Esophagus muscularis mucosa (tissue), 4 donors: ENCODE results near the gene CASP9. TPM values are rescaled to one million over a fixed set of nuclear protein-coding genes. Genes with fewer than 3 reads are reported as not detected.
"Not testable (repeated sequence)": the region's sequence is repeated elsewhere in the genome, so short reads cannot be mapped to it uniquely, and the experiment has no call there.

ENCODE experiments used
- DNase-seq: peaks from one replicate; pipeline ENCODE4 v3.0.0-alpha.2; 2017; ENCODE audit errors: extremely low spot score
- H3K27ac ChIP-seq, 4 donors: fragments of 200-600 bp; sonication (generic); replicated peaks in 1 of 4; 1 replicate in 3 of 4; 2 replicates in 1 of 4; pipeline ENCODE4 v1.5.1; 2016 to 2019; ENCODE audit warnings: mild to moderate bottlenecking in 1 of 4
- H3K27me3 ChIP-seq, 4 donors: fragments of 200-600 bp; sonication (generic); one replicate each; pipeline versions ENCODE4 v1.5.1 to v1.6.0; 2016 to 2019
- H3K36me3 ChIP-seq, 4 donors: fragments of 200-600 bp; sonication (generic); one replicate each; pipeline ENCODE4 v1.5.1; 2016 to 2019
- H3K4me1 ChIP-seq, 4 donors: fragments of 200-600 bp; sonication (generic); one replicate each; pipeline ENCODE4 v1.5.1; 2016 to 2019
- H3K4me3 ChIP-seq, 4 donors: fragments of 200-600 bp; sonication (generic); 1 replicate in 2 of 4; 2 replicates in 2 of 4; pipeline ENCODE4 v1.5.1; 2016 to 2019; ENCODE audit warnings: mild to moderate bottlenecking in 4 of 4, moderate library complexity in 1 of 4
- H3K9me3 ChIP-seq, 4 donors: fragments of 200-600 bp; sonication (generic); 1 replicate in 3 of 4; 2 replicates in 1 of 4; pipeline ENCODE4 v1.5.1; 2016 to 2019
- CTCF ChIP-seq, 3 experiments: fragments of 200-600 bp in 2 of 3; fragments of 450-650 bp in 1 of 3; sonication (generic) in 2 of 3; IDR thresholded peaks; one replicate each; pipeline ENCODE4 v1.5.1; 2017 to 2019; ENCODE audit warnings: antibody characterized with exemption in 3 of 3, mild to moderate bottlenecking in 2 of 3, moderate library complexity in 1 of 3
- EP300 ChIP-seq: sonication (generic); formaldehyde crosslinking; IDR thresholded peaks from one replicate; pipeline ENCODE4 v1.6.1; 2017; ENCODE audit warnings: antibody characterized with exemption
- POLR2A ChIP-seq: fragments of 450-650 bp; IDR thresholded peaks from one replicate; pipeline ENCODE4 v1.6.1; 2017; ENCODE audit warnings: antibody characterized with exemption, moderate library complexity, mild to moderate bottlenecking, low read depth
- POLR2AphosphoS5 ChIP-seq, 2 donors: sonication (generic); formaldehyde crosslinking; IDR thresholded peaks; one replicate each; pipeline ENCODE4 v1.6.1; 2017; ENCODE audit warnings: antibody characterized with exemption in 2 of 2
- WGBS: methylation state at CpG from one replicate; pipeline ENCODE4 v1.1.5; 2018; 5-methylcytosine and 5-hydroxymethylcytosine counted together
- intact Hi-C: fragments of 100-400 bp; cut with DNase I; formaldehyde crosslinking; loops from one replicate; pipeline ENCODE4 v1.15.1; 2023
- total RNA-seq, 4 donors: library from RNA; depleted of rRNA; stranded (reverse); fragments of >200 nt; gene quantifications; one replicate each; pipeline versions ENCODE4 v1.1.0 to v1.2.1, GENCODE V29; 2016

The CASP9 gene
- total RNA-seq, 4 donors from 2014 or later, result 9.1 to 12.6 (median 11.0) TPM

- Histone ChIP-seq H3K9me3 (no peaks in the 10 kb centered on the region), H3K27me3 (no peaks in the 10 kb centered on the region), H3K27ac (no peak overlapping the region), H3K4me1 (peaks cover 0 to 14% (median 13%) of the 10 kb centered on the region in 4 donors), H3K4me3 (no peak overlapping the region), H3K36me3 (peaks cover 0 to 17% (median 0%) of the 10 kb centered on the region in 4 donors)
- 96% methylated on average over 6 of the region's 6 CpGs for WGBS
- DNase-seq, result no peak
- no peak for TF ChIP-seq POLR2AphosphoS5 (IDR thresholded peaks at IDR 0.05)
- TF ChIP-seq CTCF (IDR thresholded peaks at IDR 0.05), result no peak
- TF ChIP-seq POLR2A, result no peak
- TF ChIP-seq EP300, result no peak
- intact Hi-C loops, result no loop called here
Measured at GRCh38 chr1:15485636-15486035, 38.4 kb downstream of the CASP9 start.

GRCh38 chr1:15484443-15484842 is 39.6 kb downstream of the CASP9 start:
- Histone ChIP-seq H3K4me1 (peaks cover 0 to 14% (median 13%) of the 10 kb centered on the region in 4 donors), H3K36me3 (peaks cover 0 to 14% (median 0%) of the 10 kb centered on the region in 4 donors)
- H3K27me3 ChIP-seq, H3K27ac ChIP-seq, DNase-seq, H3K9me3 ChIP-seq, H3K4me3 ChIP-seq, intact Hi-C loops: not testable (repeated sequence)
- WGBS, result 94% methylated on average over 6 of the region's 6 CpGs

- H3K4me3 ChIP-seq, result no peak overlapping the region
- H3K27me3 ChIP-seq, result no peaks in the 10 kb centered on the region
- no peak for DNase-seq
- TF ChIP-seq CTCF (IDR thresholded peaks at IDR 0.05) (no peak), EP300 (no peak), POLR2AphosphoS5 (IDR thresholded peaks at IDR 0.05) (no peak)
- no peak overlapping the region for H3K27ac ChIP-seq
- no peaks in the 10 kb centered on the region for H3K9me3 ChIP-seq
- H3K36me3 ChIP-seq, result peaks cover 0 to 12% (median 0%) of the 10 kb centered on the region in 4 donors
- WGBS, result 85% methylated on average over 2 of the region's 2 CpGs
- intact Hi-C loops, result no loop called here
- H3K4me1 ChIP-seq, result peaks cover 0 to 9% (median 9%) of the 10 kb centered on the region in 4 donors
Measured at GRCh38 chr1:15483971-15484370, 40.0 kb downstream of the CASP9 start.

- intact Hi-C loops, H3K4me3 ChIP-seq, DNase-seq, H3K9me3 ChIP-seq, H3K27ac ChIP-seq, H3K4me1 ChIP-seq, H3K27me3 ChIP-seq: not testable (repeated sequence)
- peaks cover 0 to 11% (median 0%) of the 10 kb centered on the region in 4 donors for H3K36me3 ChIP-seq
- 76% methylated on average over 10 of the region's 16 CpGs for WGBS
Measured at GRCh38 chr1:15482983-15483543, 41.0 kb downstream of the CASP9 start.

- WGBS, result 90% methylated on average over 6 of the region's 6 CpGs
- H3K27ac ChIP-seq, H3K27me3 ChIP-seq, DNase-seq, H3K9me3 ChIP-seq, intact Hi-C loops, H3K4me3 ChIP-seq, H3K4me1 ChIP-seq: not testable (repeated sequence)
- H3K36me3 ChIP-seq, result peaks cover 0 to 11% (median 0%) of the 10 kb centered on the region in 4 donors
Measured at GRCh38 chr1:15482455-15482854, 41.6 kb downstream of the CASP9 start.

GRCh38 chr1:15479654-15480347 is 44.2 kb downstream of the CASP9 start:
- WGBS, result 94% methylated on average over 11 of the region's 11 CpGs
- Histone ChIP-seq H3K4me1 (no peaks in the 10 kb centered on the region), H3K36me3 (no peaks in the 10 kb centered on the region), H3K9me3 (no peaks in the 10 kb centered on the region), H3K27ac (no peak overlapping the region), H3K4me3 (no peak overlapping the region), H3K27me3 (no peaks in the 10 kb centered on the region)
- intact Hi-C loops, result no loop called here
- no peak for DNase-seq
- TF ChIP-seq POLR2A (no peak), POLR2AphosphoS5 (IDR thresholded peaks at IDR 0.05) (no peak), EP300 (no peak), CTCF (IDR thresholded peaks at IDR 0.05) (no peak)
